ENCODE data around the gene ZC3H12D.
"Not testable (repeated sequence)": the region's sequence is repeated elsewhere in the genome, so short reads cannot be mapped to it uniquely, and the experiment has no call there.

ZC3H12D gene

GRCh38 chr6:149484733-149485700 lies at the start of gene ZC3H12D:
TSS of gene ZC3H12D (minus strand) at chr6:149485014. CDS start at chr6:149474543, 10,471 bp downstream.
- DNase-seq (ENCODE audit: low read depth): no peak

- no peak for DNase-seq (ENCODE audit: low read depth)
These were observed 44.8 kb upstream of the ZC3H12D start for GRCh38 chr6:149529650-149530049.

- no peak for DNase-seq (ENCODE audit: low read depth)
These were observed 30.7 kb upstream of the ZC3H12D start for GRCh38 chr6:149515494-149515893.

- no peak for DNase-seq (ENCODE audit: low read depth)
These were observed 29.1 kb upstream of the ZC3H12D start for GRCh38 chr6:149513915-149514314.

GRCh38 chr6:149510793-149511512 lies 26.1 kb upstream of the ZC3H12D start:
- DNase-seq (ENCODE audit: low read depth): no peak

- no peak for DNase-seq (ENCODE audit: low read depth)
These were observed 23.7 kb upstream of the ZC3H12D start for GRCh38 chr6:149508485-149508884.

GRCh38 chr6:149503872-149504271 lies 19.1 kb upstream of the ZC3H12D start:
- DNase-seq (ENCODE audit: low read depth): no peak

- no peak for DNase-seq (ENCODE audit: low read depth)
These were observed 18.5 kb upstream of the ZC3H12D start for GRCh38 chr6:149503276-149503675.

GRCh38 chr6:149501768-149502167 lies 17.0 kb upstream of the ZC3H12D start:
- DNase-seq (ENCODE audit: low read depth): no peak

- DNase-seq (ENCODE audit: low read depth): no peak
These were observed 16.4 kb upstream of the ZC3H12D start for GRCh38 chr6:149501201-149501600.

GRCh38 chr6:149500096-149500495 lies 15.3 kb upstream of the ZC3H12D start:
- no peak for DNase-seq (ENCODE audit: low read depth)

- peak; percentile 95 for DNase-seq (ENCODE audit: low read depth)
These were observed 14.3 kb upstream of the ZC3H12D start for GRCh38 chr6:149499066-149499465.

GRCh38 chr6:149497365-149497764 lies 12.6 kb upstream of the ZC3H12D start:
- no peak for DNase-seq (ENCODE audit: low read depth)

GRCh38 chr6:149496597-149496996 lies 11.8 kb upstream of the ZC3H12D start:
- peak; percentile 53 for DNase-seq (ENCODE audit: low read depth)

GRCh38 chr6:149495349-149496016 lies 10.7 kb upstream of the ZC3H12D start:
- DNase-seq (ENCODE audit: low read depth): not testable (repeated sequence)

GRCh38 chr6:149494810-149495209 lies 10.0 kb upstream of the ZC3H12D start:
- peak; percentile 36 for DNase-seq (ENCODE audit: low read depth)

GRCh38 chr6:149493761-149494320 lies 9.0 kb upstream of the ZC3H12D start:
- DNase-seq (ENCODE audit: low read depth): no peak

- DNase-seq (ENCODE audit: low read depth): no peak
These were observed 8.1 kb upstream of the ZC3H12D start for GRCh38 chr6:149492798-149493343.

- no peak for DNase-seq (ENCODE audit: low read depth)
These were observed 5.2 kb upstream of the ZC3H12D start for GRCh38 chr6:149489967-149490366.

GRCh38 chr6:149488815-149489214 lies 4.0 kb upstream of the ZC3H12D start:
- no peak for DNase-seq (ENCODE audit: low read depth)

GRCh38 chr6:149487316-149487715 lies 2.5 kb upstream of the ZC3H12D start:
- no peak for DNase-seq (ENCODE audit: low read depth)
